OCI-LY3 (cell line): Measurements from ENCODE around the gene C4BPB.

ENCODE experiments used
- EZH2phosphoT487 ChIP-seq: fragments of 200-600 bp; shearing (Covaris generic); IDR thresholded peaks from 2 replicates; pipeline ENCODE4 v1.6.1; 2018; ENCODE audit warnings: antibody characterized with exemption, mixed run types, low read depth
- TF ChIP-seq, protein P1 (sequence below): fragments of 200-600, 300-600 bp; sonication (generic); IDR thresholded peaks from 2 replicates; pipeline ENCODE4 v1.5.1; 2014; ENCODE audit warnings: antibody characterized with exemption, low read length, low read depth

DNA sequence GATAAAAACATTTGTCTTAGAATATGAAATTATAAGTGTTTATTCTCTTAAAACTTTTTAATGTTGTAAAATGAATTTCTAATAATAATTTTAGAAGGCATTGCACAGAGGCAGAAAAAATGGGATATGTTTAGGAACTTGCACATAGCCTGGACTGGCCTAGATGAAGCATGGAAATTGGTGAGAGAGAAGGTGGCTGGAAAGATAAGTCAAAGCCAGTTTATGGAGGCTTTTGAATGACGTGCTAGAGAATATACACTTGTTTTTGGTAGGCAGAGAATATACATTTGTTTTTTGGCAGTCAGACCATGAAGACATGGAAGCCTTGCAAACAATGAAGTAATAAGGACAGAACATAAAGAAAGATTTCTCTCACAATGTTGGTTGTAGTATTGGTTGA is 13.1 kb downstream of the C4BPB start:
- TF ChIP-seq, protein P1, sequence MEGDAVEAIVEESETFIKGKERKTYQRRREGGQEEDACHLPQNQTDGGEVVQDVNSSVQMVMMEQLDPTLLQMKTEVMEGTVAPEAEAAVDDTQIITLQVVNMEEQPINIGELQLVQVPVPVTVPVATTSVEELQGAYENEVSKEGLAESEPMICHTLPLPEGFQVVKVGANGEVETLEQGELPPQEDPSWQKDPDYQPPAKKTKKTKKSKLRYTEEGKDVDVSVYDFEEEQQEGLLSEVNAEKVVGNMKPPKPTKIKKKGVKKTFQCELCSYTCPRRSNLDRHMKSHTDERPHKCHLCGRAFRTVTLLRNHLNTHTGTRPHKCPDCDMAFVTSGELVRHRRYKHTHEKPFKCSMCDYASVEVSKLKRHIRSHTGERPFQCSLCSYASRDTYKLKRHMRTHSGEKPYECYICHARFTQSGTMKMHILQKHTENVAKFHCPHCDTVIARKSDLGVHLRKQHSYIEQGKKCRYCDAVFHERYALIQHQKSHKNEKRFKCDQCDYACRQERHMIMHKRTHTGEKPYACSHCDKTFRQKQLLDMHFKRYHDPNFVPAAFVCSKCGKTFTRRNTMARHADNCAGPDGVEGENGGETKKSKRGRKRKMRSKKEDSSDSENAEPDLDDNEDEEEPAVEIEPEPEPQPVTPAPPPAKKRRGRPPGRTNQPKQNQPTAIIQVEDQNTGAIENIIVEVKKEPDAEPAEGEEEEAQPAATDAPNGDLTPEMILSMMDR: no peak
- TF ChIP-seq EZH2phosphoT487: no peak
